ENCODE measurements around the gene CA10. TPM values are rescaled to one million over a fixed set of nuclear protein-coding genes. Genes with fewer than 3 reads are reported as not detected.

CA10 gene
- total RNA-seq, 1 donor from 2014 or later = not detected

DNA sequence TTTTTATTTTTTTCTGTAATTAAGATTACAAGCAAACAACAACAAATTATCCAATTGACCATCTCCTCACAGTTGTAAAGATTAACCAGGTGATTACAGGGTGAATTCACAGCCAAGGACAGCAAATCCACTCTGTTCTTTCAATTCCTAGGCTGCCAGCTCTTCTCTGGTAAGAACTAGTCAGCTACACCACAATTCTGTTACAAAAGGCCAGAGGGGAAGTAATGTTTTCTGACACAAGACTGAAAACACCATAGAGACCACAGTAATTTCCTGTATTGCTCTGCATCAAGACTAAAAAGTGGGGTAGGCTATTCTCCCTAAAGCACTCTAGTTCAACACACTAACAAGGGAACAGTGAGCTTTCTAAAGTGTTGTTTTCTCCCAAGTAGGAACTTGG is 10.6 kb downstream of the CA10 start:
- no peak for DNase-seq (ENCODE audit: extremely low read depth, low read depth, low spot score)

DNA sequence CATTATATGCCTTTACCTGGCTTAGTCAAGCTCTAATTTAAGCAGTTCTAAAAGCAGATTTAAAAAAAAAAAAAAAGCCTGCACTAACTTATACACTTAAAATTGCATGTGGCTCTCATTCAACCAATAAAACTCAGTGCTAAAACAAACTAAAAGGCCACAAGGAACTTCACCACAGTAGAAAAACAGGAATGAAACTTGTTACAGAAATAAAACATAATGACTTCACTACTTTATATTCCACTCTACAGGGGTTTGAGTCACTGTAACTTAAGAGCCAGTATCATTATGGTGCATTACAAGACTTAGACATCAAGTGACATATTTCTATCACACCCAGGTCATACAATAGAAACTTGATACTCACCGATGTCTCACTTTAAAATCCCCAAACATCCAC is 11.1 kb downstream of the CA10 start:
- DNase-seq (ENCODE audit: extremely low read depth, low read depth, low spot score) = no peak

DNA sequence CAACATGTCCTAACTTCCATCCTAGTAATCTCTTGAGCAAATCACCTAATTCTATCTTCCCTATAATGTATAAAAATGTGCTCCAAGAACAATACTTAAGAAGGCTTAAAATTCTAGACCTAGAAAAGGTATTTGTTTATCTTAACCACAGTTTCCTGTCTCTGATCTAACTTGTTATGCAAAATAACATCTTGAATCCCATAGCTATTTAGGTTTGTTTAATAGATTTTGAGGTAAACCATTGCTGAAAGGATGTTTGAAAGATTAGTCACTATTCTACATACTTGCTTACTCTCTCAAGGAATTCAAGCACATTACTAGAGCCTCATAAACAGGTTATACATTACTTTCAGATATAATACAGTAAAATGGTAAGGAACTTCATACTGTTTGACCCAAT is 13.0 kb downstream of the CA10 start:
- no peak for DNase-seq (ENCODE audit: extremely low read depth, low read depth, low spot score)

DNA sequence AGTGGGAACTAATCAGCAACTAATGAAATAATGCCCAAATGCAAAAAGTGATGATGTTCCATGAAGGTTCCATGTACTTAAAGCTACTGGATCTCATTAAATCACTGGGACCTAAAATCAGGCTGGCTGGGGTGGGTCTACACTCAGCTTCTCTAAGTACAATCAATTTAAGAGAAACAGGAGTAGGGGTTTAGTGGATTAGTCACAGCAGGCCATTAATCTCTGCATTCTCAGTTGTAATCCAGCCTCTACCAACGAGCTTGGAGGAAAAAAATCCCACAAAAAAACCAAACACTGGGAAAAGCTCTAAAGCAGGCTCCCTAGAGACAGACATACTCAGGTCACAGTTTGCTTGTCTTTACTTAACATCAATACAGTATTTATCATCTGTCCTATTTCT is 15.0 kb downstream of the CA10 start:
- DNase-seq (ENCODE audit: extremely low read depth, low read depth, low spot score) = no peak

DNA sequence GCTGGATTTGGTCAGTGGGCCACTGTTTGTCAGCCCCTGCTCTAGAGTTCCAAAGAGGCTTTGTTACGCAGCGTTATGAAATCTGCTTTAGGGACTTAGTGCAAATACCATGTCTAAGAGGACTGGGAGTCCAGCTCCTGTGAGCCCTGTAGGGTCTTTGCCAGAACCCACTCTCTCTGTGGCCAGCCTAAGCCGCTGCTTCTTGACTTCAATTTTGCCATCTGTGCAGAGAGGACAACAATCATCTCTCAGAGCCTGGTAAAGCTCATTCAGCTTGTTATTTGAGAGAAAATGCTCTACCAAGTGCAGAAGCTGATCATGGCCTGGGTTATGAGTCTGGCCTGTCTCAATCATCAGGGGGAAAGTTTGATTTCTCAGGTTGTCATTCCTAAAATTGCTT is 17.9 kb downstream of the CA10 start:
- no peak for DNase-seq (ENCODE audit: extremely low read depth, low read depth, low spot score)

DNA sequence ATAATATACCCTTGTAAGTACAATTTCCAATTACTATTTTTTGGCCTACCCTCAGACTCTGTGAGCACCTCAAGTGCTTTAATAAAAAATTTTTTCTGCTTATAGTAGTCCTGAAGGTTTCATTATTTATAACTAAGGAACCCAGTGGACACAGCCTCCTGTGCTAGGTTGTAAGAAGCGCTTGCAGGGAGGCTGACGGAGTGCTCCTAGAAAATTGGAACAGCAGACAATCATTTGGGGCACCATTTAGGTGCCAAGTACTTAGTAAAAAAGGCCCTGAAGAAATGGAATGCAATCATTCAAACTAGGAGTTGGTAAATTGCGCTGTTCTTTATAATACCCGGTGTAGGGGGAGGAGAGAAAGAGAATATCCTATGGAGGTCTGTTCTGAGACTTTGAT is 19.8 kb downstream of the CA10 start:
- DNase-seq (ENCODE audit: extremely low read depth, low read depth, low spot score) = no peak

DNA sequence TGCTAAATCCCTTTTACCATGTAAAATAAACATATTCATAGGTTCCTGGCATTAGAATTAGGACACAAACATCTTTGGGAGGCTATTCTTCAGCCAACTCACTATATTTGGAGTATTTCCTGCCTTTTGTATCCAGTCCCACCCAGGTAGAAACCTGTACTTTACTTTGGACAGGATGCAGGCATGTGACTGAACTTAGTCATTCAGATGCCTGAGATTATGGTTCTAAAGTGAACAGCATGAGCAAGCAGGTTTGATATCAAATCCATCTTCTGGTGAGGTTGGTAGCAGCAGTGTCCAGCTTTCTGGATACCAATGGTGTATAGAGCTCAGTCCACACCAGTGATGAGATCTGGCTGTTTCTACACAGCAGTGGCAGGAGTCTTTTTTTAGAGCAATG is 20.2 kb downstream of the CA10 start:
- DNase-seq (ENCODE audit: extremely low read depth, low read depth, low spot score) = no peak

DNA sequence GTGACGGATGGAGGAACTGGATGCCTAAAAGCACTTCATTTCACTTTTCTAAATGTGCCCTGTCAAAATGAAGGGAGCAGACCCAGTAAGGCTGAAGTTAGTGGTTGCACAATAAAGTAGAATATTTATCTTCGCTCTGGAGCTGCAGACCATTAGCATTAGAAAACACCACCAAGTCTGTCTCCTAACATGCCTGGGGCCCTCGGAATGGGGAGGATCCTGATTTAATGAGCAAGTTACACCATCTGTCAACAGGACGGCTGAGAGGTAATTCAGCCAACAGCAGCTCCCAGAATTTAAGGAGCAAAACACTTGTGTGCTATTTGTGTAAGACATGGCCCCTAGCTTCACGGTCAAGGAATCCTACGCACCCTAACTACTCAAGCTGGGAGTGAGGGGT is 22.3 kb downstream of the CA10 start:
- no peak for DNase-seq (ENCODE audit: extremely low read depth, low read depth, low spot score)

DNA sequence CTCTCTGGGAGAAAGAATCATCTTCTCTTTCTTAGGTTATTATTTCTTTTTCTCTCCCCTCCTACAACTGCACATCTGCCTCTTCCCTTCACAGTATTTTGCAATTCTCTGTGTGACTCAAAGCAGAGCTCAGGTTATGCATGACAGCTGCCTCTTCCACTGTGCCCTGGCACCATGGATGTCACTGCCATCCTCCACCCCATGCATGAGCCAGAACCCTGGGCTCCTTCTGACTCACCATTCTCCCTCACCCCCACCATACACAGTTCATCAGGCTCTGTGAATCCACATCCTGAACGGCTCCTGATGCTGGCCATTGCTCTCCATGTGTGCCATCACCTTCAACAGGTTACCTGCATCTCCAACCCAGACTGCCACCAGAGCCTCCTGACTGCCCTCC is 23.9 kb downstream of the CA10 start:
- DNase-seq (ENCODE audit: extremely low read depth, low read depth, low spot score) = no peak

DNA sequence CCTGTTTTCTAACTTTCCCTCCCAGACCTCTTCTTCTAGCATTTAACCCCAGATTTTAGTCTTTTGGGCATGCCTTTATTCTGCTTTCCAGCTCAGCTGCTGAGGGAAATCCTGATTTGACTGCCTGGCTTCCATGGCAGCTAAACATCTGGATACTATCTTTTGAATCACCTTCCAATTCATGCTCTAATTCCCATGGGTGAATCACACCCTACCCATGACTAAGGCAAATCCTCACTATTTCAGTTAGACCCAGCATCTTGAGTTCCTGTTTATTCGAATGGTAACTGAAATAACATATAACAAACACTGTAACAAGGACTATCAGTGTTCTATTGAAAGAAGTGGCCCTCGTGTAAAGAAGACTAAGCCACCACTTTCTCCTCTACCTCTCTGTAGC is 29.8 kb downstream of the CA10 start:
- no peak for DNase-seq (ENCODE audit: extremely low read depth, low read depth, low spot score)

DNA sequence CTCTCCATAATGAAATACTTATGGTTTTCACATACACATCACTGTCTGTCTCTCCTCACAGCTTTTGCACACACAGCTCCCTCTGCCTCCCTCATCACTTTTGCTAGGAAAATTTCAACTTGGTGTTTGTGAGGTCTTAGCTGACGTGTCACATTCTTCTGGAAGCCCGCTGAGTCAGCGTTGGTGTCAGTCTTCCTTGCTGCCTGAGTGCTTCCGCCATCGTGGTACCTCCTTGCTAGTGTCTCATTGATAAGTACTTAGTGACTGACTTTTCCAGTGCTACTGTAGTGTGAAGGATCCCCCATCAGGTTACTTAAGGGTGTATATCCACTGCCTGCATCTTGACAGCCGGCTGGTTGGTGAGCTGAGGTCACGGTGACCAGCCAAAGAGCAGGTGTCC is 33.5 kb downstream of the CA10 start:
- no peak for DNase-seq (ENCODE audit: extremely low read depth, low read depth, low spot score)

DNA sequence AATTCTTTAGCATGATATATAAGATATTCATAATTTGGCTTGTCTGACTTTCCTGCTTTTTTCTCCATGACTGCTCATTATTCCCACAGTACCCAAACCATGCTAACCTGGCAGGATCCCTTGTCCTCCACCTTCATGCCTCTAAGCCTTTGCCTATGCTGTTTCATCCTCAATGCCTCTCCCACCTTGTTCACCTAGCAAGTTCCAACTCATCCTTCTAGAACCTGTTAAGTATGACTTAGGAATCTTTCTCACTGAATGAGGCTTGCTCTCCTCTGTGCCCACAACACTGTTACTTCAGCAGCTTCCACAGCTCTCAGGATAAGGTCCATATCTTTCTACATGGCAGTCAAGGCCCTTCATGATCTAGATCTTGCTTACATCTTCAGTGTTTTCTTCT is 34.0 kb downstream of the CA10 start:
- no peak for DNase-seq (ENCODE audit: extremely low read depth, low read depth, low spot score)

DNA sequence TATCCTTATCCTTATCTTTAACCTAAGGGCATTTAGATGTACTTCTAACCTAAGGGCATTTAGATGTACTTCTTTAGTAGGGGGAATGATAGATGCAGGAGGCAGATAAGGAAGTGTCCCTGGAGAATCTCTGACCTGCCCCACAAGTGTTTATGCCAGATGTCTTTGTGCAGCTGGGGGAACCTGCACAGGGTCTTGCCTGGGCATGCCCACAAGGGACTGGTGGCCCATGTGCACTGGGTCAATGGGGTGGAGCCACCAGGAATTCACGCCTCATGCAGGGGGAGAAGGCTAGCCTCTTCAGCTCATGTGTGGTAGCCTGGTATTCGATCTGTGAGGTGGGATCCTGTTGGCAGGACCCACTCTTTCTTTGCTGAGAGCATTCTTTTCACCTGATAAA is 38.0 kb downstream of the CA10 start:
- DNase-seq (ENCODE audit: extremely low read depth, low read depth, low spot score) = no peak

DNA sequence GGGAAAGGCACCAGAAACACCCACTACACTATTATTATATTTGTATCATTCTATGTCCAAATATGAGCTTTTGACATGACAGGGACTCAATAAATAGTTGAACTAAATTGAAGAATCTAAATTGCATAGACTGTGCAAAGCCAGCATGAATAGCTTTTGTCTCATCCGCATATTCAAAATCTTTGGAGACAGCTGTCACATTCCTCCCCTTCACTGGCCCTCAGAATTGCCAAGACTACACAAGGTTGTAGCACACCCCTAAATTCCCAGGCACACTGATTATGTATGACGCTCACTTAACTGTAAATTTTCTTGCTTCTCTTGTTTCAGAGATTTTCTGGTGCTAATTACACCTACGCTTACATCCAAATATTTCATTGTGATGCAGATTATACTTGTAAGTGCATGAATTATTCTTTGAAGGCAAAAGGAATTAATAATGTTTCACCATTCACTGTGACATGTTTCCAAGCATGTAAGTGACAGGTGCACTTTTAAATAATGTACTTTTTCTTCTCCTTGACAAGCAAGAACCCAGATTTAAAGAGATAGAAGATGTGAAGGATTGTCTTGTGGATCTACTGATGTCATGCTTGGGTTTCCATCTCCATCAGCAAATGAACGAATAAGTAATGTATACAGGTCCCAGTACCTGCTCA is 47.5 kb downstream of the CA10 start:
- DNase-seq (ENCODE audit: extremely low read depth, low read depth, low spot score) = no peak

DNA sequence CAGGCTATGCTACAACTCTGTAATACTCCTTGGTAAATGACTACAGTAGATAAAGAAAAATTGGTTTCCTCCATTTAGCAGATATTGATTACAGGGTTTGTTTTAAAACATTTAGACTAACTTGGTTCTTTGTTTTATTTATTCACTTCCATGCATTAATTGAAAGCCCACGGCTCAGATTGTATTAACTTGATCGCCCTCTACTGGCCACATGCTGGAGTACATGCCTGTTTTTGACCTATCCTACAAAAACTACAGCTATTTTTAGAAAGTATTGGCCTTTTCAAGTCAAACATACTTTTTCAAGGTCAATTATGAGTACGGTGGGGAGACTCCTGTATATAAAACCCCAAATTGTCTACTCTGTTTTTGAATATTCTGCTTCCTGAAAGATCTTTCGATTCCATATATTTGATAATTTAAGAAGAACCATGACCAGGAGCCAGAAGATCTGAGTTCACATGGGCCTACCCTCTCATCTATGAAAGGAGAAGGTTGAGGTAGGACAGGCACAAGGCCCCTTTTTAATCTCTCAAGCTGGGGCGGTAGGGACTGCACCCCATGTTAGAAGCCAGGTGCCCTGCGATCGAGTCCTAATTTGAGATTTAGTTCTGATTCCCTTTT is 51.8 kb downstream of the CA10 start:
- DNase-seq (ENCODE audit: extremely low read depth, low read depth, low spot score) = no peak

DNA sequence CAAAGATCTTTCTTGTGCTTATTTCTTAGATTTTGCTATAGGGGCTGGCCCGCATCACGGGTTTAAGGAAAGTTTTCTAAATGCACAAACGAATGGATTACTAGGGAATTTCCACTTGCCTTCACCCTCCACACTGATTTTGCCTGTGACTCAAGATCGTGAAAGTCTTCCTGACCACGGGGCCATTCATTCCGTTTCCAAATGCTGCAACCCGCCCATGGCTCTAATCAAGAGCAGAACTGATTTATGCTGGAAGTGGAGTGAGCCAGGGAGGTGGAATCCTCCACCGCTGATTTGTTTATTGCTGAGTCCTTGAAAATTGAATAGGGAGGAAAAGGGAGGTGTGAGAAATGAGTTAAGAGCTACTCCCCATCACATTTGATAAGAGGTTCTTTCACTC is 52.4 kb downstream of the CA10 start:
- no peak for DNase-seq (ENCODE audit: extremely low read depth, low read depth, low spot score)

DNA sequence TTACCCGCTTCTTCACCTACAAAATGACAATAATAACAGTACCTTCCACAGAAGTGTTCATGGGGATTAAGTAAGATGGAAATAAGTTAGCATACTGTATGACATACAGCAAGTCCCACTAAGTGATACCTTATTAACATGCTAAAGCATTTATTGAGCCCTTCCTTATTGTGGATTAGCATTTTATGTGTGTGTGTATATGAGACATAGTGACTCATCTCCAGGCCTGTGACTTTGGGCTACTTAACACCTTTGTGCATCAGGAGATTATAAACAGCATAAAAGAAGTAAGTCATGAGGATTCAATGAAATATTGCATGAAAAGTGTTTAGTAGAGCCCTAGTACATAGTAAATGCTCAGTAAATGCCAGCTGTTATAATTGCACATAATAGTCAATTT is 52.9 kb downstream of the CA10 start:
- no peak for DNase-seq (ENCODE audit: extremely low read depth, low read depth, low spot score)

DNA sequence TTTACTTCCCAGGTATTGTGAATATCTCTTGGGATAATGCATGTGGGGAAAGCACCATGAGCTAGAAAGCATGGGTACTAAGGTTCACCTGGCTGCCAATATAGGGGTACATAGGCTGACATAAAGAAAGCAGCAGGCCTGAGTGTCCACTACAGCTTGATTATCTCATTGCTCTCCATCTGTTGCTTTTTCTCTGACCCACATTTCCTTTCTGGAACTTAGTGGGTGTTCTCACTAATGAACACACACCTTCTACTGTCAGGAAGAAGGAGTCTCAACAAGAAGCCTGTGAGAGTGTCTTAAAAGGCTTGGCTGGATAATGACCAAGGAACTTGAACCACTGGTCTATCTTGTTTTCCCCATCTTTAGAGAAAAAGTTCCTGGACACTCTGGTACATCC is 62.5 kb downstream of the CA10 start:
- DNase-seq (ENCODE audit: extremely low read depth, low read depth, low spot score) = no peak

DNA sequence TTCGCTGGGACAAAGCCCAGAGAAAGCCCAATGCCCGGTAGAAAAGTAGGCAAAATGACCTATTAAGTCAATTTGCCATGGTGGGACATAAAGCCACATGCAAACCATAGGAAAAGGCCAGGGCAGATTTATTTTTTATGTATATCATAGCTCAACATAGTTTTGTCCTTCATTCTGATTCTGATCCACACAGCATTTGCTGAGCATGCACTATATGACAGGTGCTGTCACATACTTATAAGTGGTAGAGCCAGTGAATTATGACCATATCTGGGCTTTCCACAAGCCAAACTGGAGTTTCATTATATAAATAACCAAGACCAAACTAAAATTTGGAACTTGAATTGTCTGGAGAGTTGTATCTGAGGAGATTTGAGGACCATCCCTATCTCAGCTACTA is 74.3 kb downstream of the CA10 start:
- no peak for DNase-seq (ENCODE audit: extremely low read depth, low read depth, low spot score)

DNA sequence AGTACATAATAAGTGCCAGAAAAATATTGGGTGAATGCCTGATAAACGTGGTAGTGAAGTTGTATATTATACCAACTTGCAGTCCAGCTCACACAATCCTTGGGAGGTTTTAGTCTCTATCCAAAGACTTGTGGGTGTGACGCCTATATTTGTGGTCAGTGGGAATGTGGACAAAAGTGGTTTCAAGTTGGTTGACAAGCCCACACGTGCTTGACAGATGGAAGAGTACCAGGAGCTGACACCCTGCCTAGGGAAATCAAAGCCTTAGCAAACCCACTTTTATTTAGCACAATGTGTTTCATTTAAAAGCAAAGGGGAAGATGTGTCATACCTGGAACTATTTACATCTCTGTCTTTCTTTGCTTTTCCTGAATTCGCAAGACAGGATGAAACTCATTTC is 79.0 kb downstream of the CA10 start:
- no peak for DNase-seq (ENCODE audit: extremely low read depth, low read depth, low spot score)

DNA sequence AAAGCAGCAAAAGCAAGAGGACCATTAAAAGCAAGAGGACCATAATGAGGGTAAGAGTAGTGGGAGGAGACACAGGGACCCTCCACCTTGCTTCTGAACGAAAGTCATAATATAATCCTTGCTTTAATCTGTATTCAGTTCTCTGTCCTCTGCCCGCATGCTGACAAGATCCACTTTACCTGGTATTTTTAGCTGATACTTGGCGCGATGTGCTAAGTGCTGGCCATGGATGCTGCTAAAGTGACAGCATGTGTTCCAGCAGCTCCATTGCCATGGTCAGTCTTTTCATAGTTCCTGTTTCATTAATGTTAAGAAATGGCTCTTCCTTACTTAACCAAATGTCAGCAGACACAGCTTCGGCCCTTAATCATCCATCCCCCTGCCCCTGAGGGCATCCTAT is 86.8 kb downstream of the CA10 start:
- no peak for DNase-seq (ENCODE audit: extremely low read depth, low read depth, low spot score)

DNA sequence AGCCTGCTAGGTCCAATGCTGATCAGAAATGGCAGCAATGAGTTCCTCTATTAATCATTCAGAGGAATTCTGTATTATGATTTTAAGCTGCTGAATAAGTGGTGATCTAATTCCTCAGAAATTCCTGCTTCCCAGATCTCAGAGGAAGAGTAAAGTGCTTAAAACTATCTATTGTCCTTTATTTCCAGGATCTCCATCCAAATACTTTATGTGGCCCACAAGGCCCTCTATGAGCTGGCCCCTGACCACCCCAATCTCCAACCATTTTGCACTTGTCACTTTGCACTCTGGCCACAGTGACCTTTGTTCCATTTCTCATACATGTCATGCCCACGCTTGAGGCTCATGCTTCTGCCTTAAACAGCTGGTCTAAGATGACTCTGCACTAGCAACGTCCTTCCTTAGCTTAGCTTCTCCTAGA is 93.7 kb downstream of the CA10 start:
- no peak for DNase-seq (ENCODE audit: extremely low read depth, low read depth, low spot score)

DNA sequence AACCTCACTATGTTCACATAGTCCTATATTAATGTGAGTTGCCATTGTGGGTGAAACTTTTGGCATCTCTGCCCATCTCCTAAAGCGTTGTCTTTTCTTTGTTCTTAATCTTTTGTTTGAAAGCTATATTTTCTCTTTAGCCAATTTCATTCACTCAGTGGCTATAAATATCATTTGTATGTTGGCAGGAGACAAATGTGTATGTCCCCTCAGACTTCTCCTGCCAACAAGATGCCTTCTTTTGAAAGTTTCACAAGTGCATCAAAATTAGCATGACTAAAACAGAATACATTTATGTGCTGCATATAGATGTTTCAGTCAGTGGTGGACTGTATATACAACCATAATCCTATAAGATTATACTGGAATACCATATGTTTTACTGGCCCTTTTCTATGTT is 109.0 kb downstream of the CA10 start:
- DNase-seq (ENCODE audit: extremely low read depth, low read depth, low spot score) = no peak

Data from glomerular endothelial cell (primary cell).